SK-N-SH (cell line): ENCODE results near the gene PRKCA. TPM values are rescaled to one million over a fixed set of nuclear protein-coding genes. Genes with fewer than 3 reads are reported as not detected.

Experiments used
- CTCF ChIA-PET: fragments of 300-600, 350-600 bp; formaldehyde crosslinking; extraction: SDS; loops from one replicate; lab custom pipeline; 2021; lab: Yijun Ruan, JAX
- POLR2A ChIA-PET: fragments of 350-600 bp; sonication (Branson Sonifier 250); formaldehyde crosslinking; extraction: SDS; loops from one replicate; lab custom pipeline; 2020; ENCODE audit warnings: antibody characterized with exemption, inconsistent platforms; lab: Yijun Ruan, JAX
- DNase-seq: peaks from one replicate; pipeline ENCODE4 v3.0.0; 2012
- H2AFZ ChIP-seq: fragments of 200-600 bp; sonication (generic); 2 replicates; pipeline ENCODE4 v1.8.1; 2016; ENCODE audit warnings: antibody characterized with exemption, mild to moderate bottlenecking, low read depth
- H3F3A ChIP-seq: fragments of 200-600 bp; sonication (generic); replicated peaks from 2 replicates; pipeline ENCODE3; 2016; ENCODE audit warnings: antibody characterized with exemption, mild to moderate bottlenecking; ENCODE audit not compliant: insufficient read depth
- H3K27ac ChIP-seq, 2 experiments: fragments of 200-500 bp in 1 of 2; fragments of 200-600 bp in 1 of 2; sonication (Bioruptor generic) in 1 of 2; sonication (generic), shearing (Covaris generic) in 1 of 2; 2 replicates each; pipeline versions ENCODE4 v1.5.1 to v1.6.1; 2014 to 2016; ENCODE audit warnings: low read depth in 2 of 2, inconsistent platforms in 1 of 2, low read length in 1 of 2, mild to moderate bottlenecking in 1 of 2, mixed read lengths in 1 of 2
- H3K27me3 ChIP-seq: fragments of 200-600 bp; sonication (generic), shearing (Covaris generic); 2 replicates; pipeline ENCODE4 v1.6.1; 2016; ENCODE audit warnings: mixed run types; ENCODE audit not compliant: insufficient read depth
- H3K36me3 ChIP-seq, 2 experiments: fragments of 200-500 bp in 1 of 2; fragments of 200-600 bp in 1 of 2; sonication (Bioruptor generic) in 1 of 2; sonication (generic) in 1 of 2; replicated peaks in 1 of 2; 2 replicates each; pipeline versions ENCODE3 to v1.5.1; 2014 to 2016; ENCODE audit warnings: low read length in 1 of 2, mild to moderate bottlenecking in 1 of 2; ENCODE audit not compliant: insufficient read depth in 2 of 2, control insufficient read depth in 1 of 2
- H3K4me1 ChIP-seq, 2 experiments: fragments of 200-500 bp in 1 of 2; fragments of 200-600 bp in 1 of 2; sonication (Bioruptor generic) in 1 of 2; sonication (generic), shearing (Covaris generic) in 1 of 2; 2 replicates each; pipeline versions ENCODE4 v1.5.1 to v1.6.1; 2014 to 2016; ENCODE audit warnings: low read depth in 1 of 2, low read length in 1 of 2, mixed run types in 1 of 2; ENCODE audit not compliant: insufficient read depth in 2 of 2, control insufficient read depth in 1 of 2
- H3K4me2 ChIP-seq: fragments of 200-600 bp; sonication (generic), shearing (Covaris generic); 2 replicates; pipeline ENCODE4 v1.6.1; 2017; ENCODE audit warnings: mixed run types
- H3K4me3 ChIP-seq, 2 experiments: fragments of 200-500 bp in 1 of 2; fragments of 200-600 bp in 1 of 2; sonication (Bioruptor generic) in 1 of 2; sonication (generic), shearing (Covaris generic) in 1 of 2; 2 replicates each; pipeline versions ENCODE4 v1.5.1 to v1.8.1; 2014 to 2016; ENCODE audit warnings: low read depth in 2 of 2, inconsistent platforms in 1 of 2, low read length in 1 of 2, mild to moderate bottlenecking in 1 of 2, mixed read lengths in 1 of 2, moderate library complexity in 1 of 2
- H3K79me2 ChIP-seq: fragments of 200-600 bp; sonication (generic); 2 replicates; pipeline ENCODE4 v1.8.1; 2017; ENCODE audit warnings: mild to moderate bottlenecking; ENCODE audit not compliant: insufficient read depth
- H3K9ac ChIP-seq: fragments of 200-600 bp; sonication (generic); 2 replicates; pipeline ENCODE4 v1.6.1; 2017; ENCODE audit warnings: mixed run types
- H3K9me2 ChIP-seq: fragments of 200-600 bp; sonication (generic); 2 replicates; pipeline ENCODE4 v1.6.1; 2017; ENCODE audit warnings: mixed run types
- H3K9me3 ChIP-seq: fragments of 200-600 bp; sonication (generic); 2 replicates; pipeline ENCODE4 v1.6.1; 2017; ENCODE audit warnings: mixed run types, mild to moderate bottlenecking, moderate library complexity
- H4K20me1 ChIP-seq: fragments of 200-600 bp; sonication (generic); 2 replicates; pipeline ENCODE4 v1.6.1; 2017; ENCODE audit warnings: mild to moderate bottlenecking, mixed run types; ENCODE audit not compliant: insufficient read depth
- CHD2 ChIP-seq: fragments of 150-350 bp; IDR thresholded peaks from 2 replicates; pipeline ENCODE4 v1.6.1; 2018; ENCODE audit warnings: low read length; ENCODE audit not compliant: partially characterized antibody
- EP300 ChIP-seq, 2 experiments: IDR thresholded peaks; 2 replicates each; pipeline versions ENCODE4 v1.4.0 to v1.6.1; 2012; ENCODE audit warnings: borderline replicate concordance in 1 of 2, low read depth in 1 of 2, low read length in 1 of 2
- FOSL2 ChIP-seq: IDR thresholded peaks from 2 replicates; pipeline ENCODE4 v1.4.0; 2012; ENCODE audit warnings: low read depth, mild to moderate bottlenecking, moderate library complexity, borderline replicate concordance
- FOXJ3 ChIP-seq: sonication (generic); formaldehyde crosslinking; IDR thresholded peaks from 2 replicates; pipeline ENCODE4 v1.5.1; 2020; ENCODE audit warnings: mild to moderate bottlenecking, missing genetic modification reagents
- FOXM1 ChIP-seq: IDR thresholded peaks from 2 replicates; pipeline ENCODE4 v1.4.0; 2012; ENCODE audit warnings: low read depth, mild to moderate bottlenecking
- GABPA ChIP-seq: IDR thresholded peaks from 2 replicates; pipeline ENCODE4 v1.4.0; 2012; ENCODE audit warnings: low read depth, mild to moderate bottlenecking
- GATA2 ChIP-seq: sonication (generic); formaldehyde crosslinking; IDR thresholded peaks from 2 replicates; pipeline ENCODE4 v1.5.0; 2020; ENCODE audit warnings: mild to moderate bottlenecking, missing genetic modification reagents
- MXI1 ChIP-seq: IDR thresholded peaks from 2 replicates; pipeline ENCODE4 v1.6.1; 2012; ENCODE audit warnings: mild to moderate bottlenecking, low read depth, low read length, improper control_type of control experiment
- POLR2AphosphoS5 ChIP-seq: IDR thresholded peaks from 2 replicates; pipeline ENCODE4 v1.6.1; 2012; ENCODE audit warnings: low read depth, low read length
- RAD21 ChIP-seq: IDR thresholded peaks from 2 replicates; pipeline ENCODE4 v1.6.1; 2012; ENCODE audit warnings: mild to moderate bottlenecking, low read length
- RFX5 ChIP-seq: IDR thresholded peaks from 2 replicates; pipeline ENCODE4 v1.6.1; 2012; ENCODE audit warnings: mild to moderate bottlenecking, improper control_type of control experiment, low read length
- SIN3A ChIP-seq: IDR thresholded peaks from 2 replicates; pipeline ENCODE4 v1.6.1; 2012; ENCODE audit warnings: low read depth, mild to moderate bottlenecking, low read length, moderate library complexity, borderline replicate concordance
- TEAD4 ChIP-seq: IDR thresholded peaks from 2 replicates; pipeline ENCODE4 v1.4.0; 2012; ENCODE audit warnings: mild to moderate bottlenecking, borderline replicate concordance; ENCODE audit not compliant: insufficient read depth
- YY1 ChIP-seq: IDR thresholded peaks from 2 replicates; pipeline ENCODE4 v1.4.0; 2012; ENCODE audit warnings: low read depth, mild to moderate bottlenecking
- WGBS: methylation state at CpG from one replicate; pipeline ENCODE4 v1.1.6; 2017; ENCODE audit warnings: low lambda C conversion rate; 5-methylcytosine and 5-hydroxymethylcytosine counted together
- polyA plus RNA-seq, 3 experiments: library from polyadenylated mRNA; depleted of rRNA; stranded (reverse); fragments of >200 nt; gene quantifications; 2 replicates each; pipeline ENCODE4 v1.2.3, GENCODE V29; 2012
- TF ChIP-seq, protein P1 (sequence below): fragments of 150-350 bp; IDR thresholded peaks from 2 replicates; pipeline ENCODE4 v1.6.1; 2016; ENCODE audit warnings: mild to moderate bottlenecking, low read depth, low read length
- TF ChIP-seq, protein P2 (sequence below): IDR thresholded peaks from 2 replicates; pipeline ENCODE4 v1.4.0; 2012; ENCODE audit warnings: low read depth, borderline replicate concordance
- TF ChIP-seq, protein P3 (sequence below): IDR thresholded peaks from 2 replicates; pipeline ENCODE4 v1.4.0; 2012; ENCODE audit warnings: low read depth, borderline replicate concordance
- TF ChIP-seq, protein P4 (sequence below): fragments of 150-350 bp; IDR thresholded peaks from 2 replicates; pipeline ENCODE4 v1.6.1; 2017; ENCODE audit warnings: antibody characterized with exemption, low read length, low read depth, borderline replicate concordance
- TF ChIP-seq, protein P5 (sequence below): IDR thresholded peaks from 2 replicates; pipeline ENCODE4 v1.4.0; 2012; ENCODE audit warnings: low read depth

PRKCA gene
- polyA plus RNA-seq, 1 of the 3 experiments (the other 2 are of a cell fraction): 108 TPM

DNA sequence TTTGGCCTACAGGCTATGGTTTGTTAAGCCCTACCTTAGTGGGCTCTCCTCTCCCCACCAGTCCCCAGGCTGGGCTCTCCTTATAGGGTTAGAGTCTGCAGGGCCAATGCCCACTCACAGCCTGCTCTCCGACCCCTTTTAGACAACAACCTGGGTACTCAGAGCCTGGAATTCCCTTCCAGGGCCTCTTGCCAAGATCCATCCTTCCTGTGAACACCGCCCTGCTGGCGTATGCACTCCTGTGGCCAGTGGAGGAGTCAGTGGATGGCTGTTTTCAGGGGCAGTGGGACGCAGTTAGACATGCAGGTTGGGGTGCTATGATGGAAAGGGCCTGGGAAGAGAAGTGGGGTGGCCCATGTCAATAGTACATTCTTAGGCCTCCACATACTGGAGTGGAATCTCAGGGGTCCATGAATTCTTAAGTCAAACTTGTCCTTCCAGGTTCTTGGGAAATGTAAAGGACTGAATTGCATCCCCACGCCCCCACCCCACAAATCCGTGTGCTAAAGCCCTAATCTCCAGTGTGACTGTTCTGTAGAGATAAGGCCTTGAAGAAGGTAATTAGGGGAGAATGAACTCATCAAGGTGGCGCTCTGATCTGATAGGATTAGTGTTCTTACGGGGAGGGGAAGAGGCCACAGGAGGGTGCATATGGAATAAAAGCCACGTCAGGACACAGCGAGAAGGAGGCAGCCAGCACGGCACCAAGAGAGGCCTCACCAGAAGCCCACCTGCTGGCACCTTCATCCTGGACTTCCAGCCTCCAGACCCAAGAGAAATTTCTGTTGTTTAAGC, 450.9 kb downstream of the PRKCA start:
- no peak overlapping the region for H3K27ac ChIP-seq
- no peak overlapping the region for H3K9ac ChIP-seq
- CTCF ChIA-PET: interaction anchor here (0.7 kb wide), 2 partner anchors 25 to 141 kb away, joined by 3 to 4 read pairs; no protein-coding TSS in a partner anchor
- no peaks in the 10 kb centered on the region for H3K27me3 ChIP-seq
- H3K79me2 ChIP-seq: no peaks in the 10 kb centered on the region
- peaks cover 52 to 72% of the 10 kb centered on the region in 2 experiments for H3K36me3 ChIP-seq
- no peaks in the 10 kb centered on the region for H3F3A ChIP-seq
- H3K4me3 ChIP-seq: no peak overlapping the region
- no peak overlapping the region for H3K4me2 ChIP-seq
- no peaks in the 10 kb centered on the region for H3K9me2 ChIP-seq
- POLR2A ChIA-PET: no interaction called here
- no peak for DNase-seq
- TF ChIP-seq SIN3A: no peak
- TF ChIP-seq, protein P1, sequence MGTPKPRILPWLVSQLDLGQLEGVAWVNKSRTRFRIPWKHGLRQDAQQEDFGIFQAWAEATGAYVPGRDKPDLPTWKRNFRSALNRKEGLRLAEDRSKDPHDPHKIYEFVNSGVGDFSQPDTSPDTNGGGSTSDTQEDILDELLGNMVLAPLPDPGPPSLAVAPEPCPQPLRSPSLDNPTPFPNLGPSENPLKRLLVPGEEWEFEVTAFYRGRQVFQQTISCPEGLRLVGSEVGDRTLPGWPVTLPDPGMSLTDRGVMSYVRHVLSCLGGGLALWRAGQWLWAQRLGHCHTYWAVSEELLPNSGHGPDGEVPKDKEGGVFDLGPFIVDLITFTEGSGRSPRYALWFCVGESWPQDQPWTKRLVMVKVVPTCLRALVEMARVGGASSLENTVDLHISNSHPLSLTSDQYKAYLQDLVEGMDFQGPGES: no peak
- no peak for TF ChIP-seq MXI1
- no peak for TF ChIP-seq POLR2AphosphoS5
- no peak for TF ChIP-seq CHD2
- TF ChIP-seq RFX5: no peak
- TF ChIP-seq FOSL2: no peak
- TF ChIP-seq, protein P2, sequence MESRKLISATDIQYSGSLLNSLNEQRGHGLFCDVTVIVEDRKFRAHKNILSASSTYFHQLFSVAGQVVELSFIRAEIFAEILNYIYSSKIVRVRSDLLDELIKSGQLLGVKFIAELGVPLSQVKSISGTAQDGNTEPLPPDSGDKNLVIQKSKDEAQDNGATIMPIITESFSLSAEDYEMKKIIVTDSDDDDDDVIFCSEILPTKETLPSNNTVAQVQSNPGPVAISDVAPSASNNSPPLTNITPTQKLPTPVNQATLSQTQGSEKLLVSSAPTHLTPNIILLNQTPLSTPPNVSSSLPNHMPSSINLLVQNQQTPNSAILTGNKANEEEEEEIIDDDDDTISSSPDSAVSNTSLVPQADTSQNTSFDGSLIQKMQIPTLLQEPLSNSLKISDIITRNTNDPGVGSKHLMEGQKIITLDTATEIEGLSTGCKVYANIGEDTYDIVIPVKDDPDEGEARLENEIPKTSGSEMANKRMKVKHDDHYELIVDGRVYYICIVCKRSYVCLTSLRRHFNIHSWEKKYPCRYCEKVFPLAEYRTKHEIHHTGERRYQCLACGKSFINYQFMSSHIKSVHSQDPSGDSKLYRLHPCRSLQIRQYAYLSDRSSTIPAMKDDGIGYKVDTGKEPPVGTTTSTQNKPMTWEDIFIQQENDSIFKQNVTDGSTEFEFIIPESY: no peak
- TF ChIP-seq GATA2 (CRISPR knock-in tag): no peak
- TF ChIP-seq GABPA: no peak
- H4K20me1 ChIP-seq: no peaks in the 10 kb centered on the region
- H3K9me3 ChIP-seq: no peaks in the 10 kb centered on the region
- H3K4me1 ChIP-seq: no peaks in the 10 kb centered on the region; a peak in 1 of 4 replicates
- H2AFZ ChIP-seq: no peak overlapping the region
- WGBS: 95% methylated on average over 11 of the region's 11 CpGs

DNA sequence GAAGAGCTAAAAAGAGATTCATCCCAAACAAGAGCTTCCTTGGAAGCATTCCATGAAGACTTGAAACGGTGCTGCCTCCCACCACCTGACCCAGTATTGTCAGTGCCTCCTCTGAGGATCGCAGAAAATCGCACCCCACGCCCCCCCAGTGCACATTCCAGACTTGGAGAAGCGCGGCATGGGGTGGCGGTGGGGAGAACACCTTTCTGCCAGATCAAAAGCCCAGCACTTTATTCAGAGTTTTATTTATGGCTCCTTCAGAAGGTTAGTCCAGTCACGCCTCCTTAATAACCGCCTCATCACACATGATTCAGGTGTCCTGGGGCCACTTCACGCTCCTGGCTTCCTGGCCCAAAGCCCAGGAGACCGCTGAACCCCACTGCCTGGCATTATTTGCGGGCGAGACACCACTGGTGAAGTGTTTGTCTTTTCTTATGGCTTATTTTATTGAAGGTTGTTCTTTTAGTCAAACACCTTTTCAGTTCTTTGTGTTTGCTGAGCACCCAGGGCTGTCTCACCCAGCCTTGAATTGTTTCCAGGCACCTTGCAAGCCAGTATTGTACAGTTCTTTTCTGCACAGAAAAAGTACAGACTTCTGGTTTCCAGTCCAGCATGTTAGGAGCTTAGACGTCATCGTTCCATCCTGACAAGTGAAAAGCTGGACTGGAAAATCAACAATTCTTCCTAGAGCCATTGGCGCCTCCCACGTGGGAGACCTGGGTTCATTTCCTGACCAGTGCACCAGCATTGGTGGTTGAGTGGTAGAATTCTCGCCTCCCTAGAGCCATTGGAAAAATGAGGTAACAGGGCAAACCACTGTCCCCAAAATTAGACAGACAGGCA, 452.9 kb downstream of the PRKCA start:
- Histone ChIP-seq H3K79me2 (no peaks in the 10 kb centered on the region), H3K27ac (no peak overlapping the region), H4K20me1 (no peaks in the 10 kb centered on the region), H3K4me3 (no peak overlapping the region), H3K9me2 (no peaks in the 10 kb centered on the region), H3K4me1 (no peaks in the 10 kb centered on the region), H2AFZ (no peak overlapping the region), H3K27me3 (no peaks in the 10 kb centered on the region), H3K36me3 (peaks cover 64 to 68% of the 10 kb centered on the region in 2 experiments), H3K9me3 (no peaks in the 10 kb centered on the region), H3K9ac (no peak overlapping the region), H3F3A (peaks cover under 1% of the 10 kb centered on the region), H3K4me2 (no peak overlapping the region)
- 97% methylated on average over 18 of the region's 18 CpGs for WGBS
- POLR2A ChIA-PET: no interaction called here
- CTCF ChIA-PET: interaction anchor here (1.0 kb wide), 1 partner anchor 27 kb away, joined by 4 read pairs; no protein-coding TSS in a partner anchor
- TF ChIP-seq SIN3A (no peak), TEAD4 (no peak), YY1 (no peak), FOXM1 (no peak), RAD21 (no peak), POLR2AphosphoS5 (no peak), EP300 (IDR thresholded peaks at IDR 0.05; ENCODE audit: borderline replicate concordance in 1 of 2, low read depth in 1 of 2, low read length in 1 of 2) (no peak), FOXJ3 (CRISPR knock-in tag) (no peak)
- TF ChIP-seq, protein P3, sequence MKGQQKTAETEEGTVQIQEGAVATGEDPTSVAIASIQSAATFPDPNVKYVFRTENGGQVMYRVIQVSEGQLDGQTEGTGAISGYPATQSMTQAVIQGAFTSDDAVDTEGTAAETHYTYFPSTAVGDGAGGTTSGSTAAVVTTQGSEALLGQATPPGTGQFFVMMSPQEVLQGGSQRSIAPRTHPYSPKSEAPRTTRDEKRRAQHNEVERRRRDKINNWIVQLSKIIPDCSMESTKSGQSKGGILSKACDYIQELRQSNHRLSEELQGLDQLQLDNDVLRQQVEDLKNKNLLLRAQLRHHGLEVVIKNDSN: no peak
- TF ChIP-seq, protein P4, sequence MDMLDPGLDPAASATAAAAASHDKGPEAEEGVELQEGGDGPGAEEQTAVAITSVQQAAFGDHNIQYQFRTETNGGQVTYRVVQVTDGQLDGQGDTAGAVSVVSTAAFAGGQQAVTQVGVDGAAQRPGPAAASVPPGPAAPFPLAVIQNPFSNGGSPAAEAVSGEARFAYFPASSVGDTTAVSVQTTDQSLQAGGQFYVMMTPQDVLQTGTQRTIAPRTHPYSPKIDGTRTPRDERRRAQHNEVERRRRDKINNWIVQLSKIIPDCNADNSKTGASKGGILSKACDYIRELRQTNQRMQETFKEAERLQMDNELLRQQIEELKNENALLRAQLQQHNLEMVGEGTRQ: no peak
- TF ChIP-seq, protein P5, sequence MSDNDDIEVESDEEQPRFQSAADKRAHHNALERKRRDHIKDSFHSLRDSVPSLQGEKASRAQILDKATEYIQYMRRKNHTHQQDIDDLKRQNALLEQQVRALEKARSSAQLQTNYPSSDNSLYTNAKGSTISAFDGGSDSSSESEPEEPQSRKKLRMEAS: no peak
- DNase-seq: no peak
